Measurements from ENCODE around the gene ANKDD1B. TPM values are rescaled to one million over a fixed set of nuclear protein-coding genes. Genes with fewer than 3 reads are reported as not detected.
"Not testable (repeated sequence)": the region's sequence is repeated elsewhere in the genome, so short reads cannot be mapped to it uniquely, and the experiment has no call there.

Gene ANKDD1B
- total and polyA plus RNA-seq, 4 donors = 1.3 to 9.4 (median 5.9) TPM

GRCh38 chr5:75690669-75691068 lies 79.4 kb downstream of the ANKDD1B start:
- ATAC-seq (ENCODE audit: insufficient read depth, low FRiP score) (no peak), DNase-seq (no peak)
- Histone ChIP-seq H3K9me3 (ENCODE audit: control insufficient read depth in 4 of 4, insufficient read depth in 3 of 4, low read length in 3 of 4) (no peaks in the 10 kb centered on the region), H3K4me3 (no peak overlapping the region), H3K27me3 (ENCODE audit: control insufficient read depth in 3 of 3, insufficient read depth in 3 of 3, low read length in 2 of 3) (no peaks in the 10 kb centered on the region), H3K36me3 (ENCODE audit: control insufficient read depth in 4 of 4, insufficient read depth in 4 of 4, low read length in 4 of 4) (peaks cover 0 to 7% (median 3%) of the 10 kb centered on the region in 4 donors), H3K27ac (ENCODE audit: low read depth in 1 of 2, low read length in 1 of 2) (no peak overlapping the region), H3K4me1 (ENCODE audit: control insufficient read depth in 5 of 5, insufficient read depth in 5 of 5, low read length in 5 of 5) (no peaks in the 10 kb centered on the region), H3K9ac (ENCODE audit: insufficient read depth in 1 of 2, low read length in 2 of 2) (no peak overlapping the region)
- WGBS, 2 donors = 94 to 98% methylated on average over 1 of the region's 1 CpG
- no peak for TF ChIP-seq CTCF (IDR thresholded peaks at IDR 0.05; ENCODE audit: control extremely low read depth, extremely low read depth)

- H3K27me3 ChIP-seq (ENCODE audit: control insufficient read depth in 3 of 3, insufficient read depth in 3 of 3, low read length in 2 of 3) = no peaks in the 10 kb centered on the region
- WGBS, 2 donors = 97 to 100% methylated on average over 1 of the region's 1 CpG
- TF ChIP-seq CTCF (IDR thresholded peaks at IDR 0.05; ENCODE audit: control extremely low read depth, extremely low read depth) = no peak
- peaks cover 0 to 7% (median 3%) of the 10 kb centered on the region in 4 donors for H3K36me3 ChIP-seq (ENCODE audit: control insufficient read depth in 4 of 4, insufficient read depth in 4 of 4, low read length in 4 of 4)
- no peak overlapping the region for H3K4me3 ChIP-seq
- ATAC-seq (ENCODE audit: insufficient read depth, low FRiP score) (no peak), DNase-seq (no peak)
- no peak overlapping the region for H3K9ac ChIP-seq (ENCODE audit: insufficient read depth in 1 of 2, low read length in 2 of 2)
- H3K4me1 ChIP-seq (ENCODE audit: control insufficient read depth in 5 of 5, insufficient read depth in 5 of 5, low read length in 5 of 5) = no peaks in the 10 kb centered on the region
- no peaks in the 10 kb centered on the region for H3K9me3 ChIP-seq (ENCODE audit: control insufficient read depth in 4 of 4, insufficient read depth in 3 of 4, low read length in 3 of 4)
- H3K27ac ChIP-seq (ENCODE audit: low read depth in 1 of 2, low read length in 1 of 2) = no peak overlapping the region
These were observed 83.5 kb downstream of the ANKDD1B start for GRCh38 chr5:75694781-75695180.

- ATAC-seq (ENCODE audit: insufficient read depth, low FRiP score); H3K27ac ChIP-seq (ENCODE audit: low read depth in 1 of 2, low read length in 1 of 2); H3K27me3 ChIP-seq (ENCODE audit: control insufficient read depth in 3 of 3, insufficient read depth in 3 of 3, low read length in 2 of 3); H3K4me3 ChIP-seq; H3K4me1 ChIP-seq (ENCODE audit: control insufficient read depth in 5 of 5, insufficient read depth in 5 of 5, low read length in 5 of 5); H3K9ac ChIP-seq (ENCODE audit: insufficient read depth in 1 of 2, low read length in 2 of 2); H3K36me3 ChIP-seq (ENCODE audit: control insufficient read depth in 4 of 4, insufficient read depth in 4 of 4, low read length in 4 of 4); H3K9me3 ChIP-seq (ENCODE audit: control insufficient read depth in 4 of 4, insufficient read depth in 3 of 4, low read length in 3 of 4); DNase-seq: not testable (repeated sequence)
- 91 to 94% methylated on average over 21 to 22 of the region's 22 CpGs for WGBS, 2 donors
These were observed 84.5 kb downstream of the ANKDD1B start for GRCh38 chr5:75695472-75696351.

- WGBS, 2 donors = 92 to 95% methylated on average over 4 of the region's 4 CpGs
- no peak for TF ChIP-seq CTCF (IDR thresholded peaks at IDR 0.05; ENCODE audit: control extremely low read depth, extremely low read depth)
- Histone ChIP-seq H3K4me3 (no peak overlapping the region), H3K36me3 (ENCODE audit: control insufficient read depth in 4 of 4, insufficient read depth in 4 of 4, low read length in 4 of 4) (peaks cover 3 to 16% (median 7%) of the 10 kb centered on the region in 4 donors), H3K4me1 (ENCODE audit: control insufficient read depth in 5 of 5, insufficient read depth in 5 of 5, low read length in 5 of 5) (no peaks in the 10 kb centered on the region), H3K27me3 (ENCODE audit: control insufficient read depth in 3 of 3, insufficient read depth in 3 of 3, low read length in 2 of 3) (no peaks in the 10 kb centered on the region), H3K9me3 (ENCODE audit: control insufficient read depth in 4 of 4, insufficient read depth in 3 of 4, low read length in 3 of 4) (no peaks in the 10 kb centered on the region), H3K27ac (ENCODE audit: low read depth in 1 of 2, low read length in 1 of 2) (no peak overlapping the region), H3K9ac (ENCODE audit: insufficient read depth in 1 of 2, low read length in 2 of 2) (no peak overlapping the region)
- ATAC-seq (ENCODE audit: insufficient read depth, low FRiP score) (no peak), DNase-seq (no peak)
These were observed 90.6 kb downstream of the ANKDD1B start for GRCh38 chr5:75701856-75702255.
